Esophagus (tissue), 2 donors: ENCODE results near the gene VPS16. TPM values are rescaled to one million over a fixed set of nuclear protein-coding genes. Genes with fewer than 3 reads are reported as not detected.

Source experiments
- H3K27ac ChIP-seq, 2 donors: one replicate each; pipeline ENCODE4 v1.5.1; 2013; ENCODE audit warnings: low read depth in 2 of 2, mild to moderate bottlenecking in 2 of 2, inconsistent platforms in 1 of 2, low read length in 1 of 2, moderate library complexity in 1 of 2
- H3K27me3 ChIP-seq, 2 donors: one replicate each; pipeline ENCODE4 v1.6.1; 2013; ENCODE audit warnings: low read length in 2 of 2, control low read depth in 1 of 2, mild to moderate bottlenecking in 1 of 2; ENCODE audit not compliant: insufficient read depth in 2 of 2, control insufficient read depth in 1 of 2
- H3K36me3 ChIP-seq, 2 donors: one replicate each; pipeline ENCODE4 v1.6.1; 2013; ENCODE audit warnings: low read length in 1 of 2; ENCODE audit not compliant: control insufficient read depth in 2 of 2, insufficient read depth in 2 of 2
- H3K4me1 ChIP-seq, 2 donors: one replicate each; pipeline ENCODE4 v1.6.1; 2013; ENCODE audit warnings: low read length in 1 of 2; ENCODE audit not compliant: control insufficient read depth in 2 of 2, insufficient read depth in 2 of 2
- H3K4me3 ChIP-seq, 2 donors: one replicate each; pipeline ENCODE4 v1.5.1; 2013; ENCODE audit warnings: low read length in 2 of 2, mild to moderate bottlenecking in 2 of 2, low read depth in 1 of 2, moderate library complexity in 1 of 2
- H3K9me3 ChIP-seq, 2 donors: one replicate each; pipeline ENCODE4 v1.6.1; 2013; ENCODE audit warnings: mild to moderate bottlenecking in 2 of 2, low read depth in 1 of 2, low read length in 1 of 2, moderate library complexity in 1 of 2; ENCODE audit not compliant: control insufficient read depth in 2 of 2, insufficient read depth in 1 of 2
- WGBS, 2 donors: extraction: QIAGEN DNeasy Blood & Tissue Kit; methylation state at CpG; one replicate each; pipeline ENCODE4 v1.1.7; 2013; 5-methylcytosine and 5-hydroxymethylcytosine counted together
- polyA plus RNA-seq, 2 donors: library from polyadenylated mRNA; stranded (reverse); fragments of 200-250 nt; gene quantifications; one replicate each; pipeline ENCODE4 v1.2.3, GENCODE V29; 2013
- donor health status: healthy with polysubstance abuse.
- donor health status: Bipolar disorder and iron deficiency.

The VPS16 gene
- polyA plus RNA-seq, 2 donors: 28.6 to 35.8 TPM

GRCh38 chr20:2839732-2840137, 810 bp upstream of the VPS16 start:
- Histone ChIP-seq H3K9me3 (no peaks in the 10 kb centered on the region), H3K4me1 (peaks cover 0 to 5% of the 10 kb centered on the region in 2 donors), H3K27me3 (no peaks in the 10 kb centered on the region), H3K27ac (no peak overlapping the region), H3K36me3 (peaks cover 0 to 6% of the 10 kb centered on the region in 2 donors), H3K4me3 (peak overlapping the region; percentile 85 to 88)
- WGBS, 2 donors: 83 to 85% methylated on average over 21 of the region's 21 CpGs

GRCh38 chr20:2840967-2841531, 504 bp downstream of the VPS16 start:
- Histone ChIP-seq H3K36me3 (peaks cover 0 to 2% of the 10 kb centered on the region in 2 donors), H3K27ac (peak overlapping the region; percentile 89 to 92), H3K9me3 (no peaks in the 10 kb centered on the region), H3K4me1 (peaks cover 0 to 5% of the 10 kb centered on the region in 2 donors), H3K4me3 (peak overlapping the region; percentile 85 to 88), H3K27me3 (no peaks in the 10 kb centered on the region)
- 6 to 7% methylated on average over 33 of the region's 33 CpGs for WGBS, 2 donors

- 84 to 87% methylated on average over 2 of the region's 2 CpGs for WGBS, 2 donors
- Histone ChIP-seq H3K9me3 (no peaks in the 10 kb centered on the region), H3K4me3 (no peak overlapping the region), H3K36me3 (no peaks in the 10 kb centered on the region), H3K27ac (no peak overlapping the region), H3K27me3 (no peaks in the 10 kb centered on the region), H3K4me1 (no peaks in the 10 kb centered on the region)
Observed at GRCh38 chr20:2845607-2846006, 5.1 kb downstream of the VPS16 start.

- no peak overlapping the region for H3K4me3 ChIP-seq
- H3K9me3 ChIP-seq: no peaks in the 10 kb centered on the region
- no peaks in the 10 kb centered on the region for H3K27me3 ChIP-seq
- H3K4me1 ChIP-seq: peaks cover 0 to 2% of the 10 kb centered on the region in 2 donors
- no peak overlapping the region for H3K27ac ChIP-seq
- H3K36me3 ChIP-seq: no peaks in the 10 kb centered on the region
- WGBS, 2 donors: 86 to 88% methylated on average over 5 of the region's 5 CpGs
Observed at GRCh38 chr20:2846698-2847097, 6.2 kb downstream of the VPS16 start.

GRCh38 chr20:2847802-2848201, 7.3 kb downstream of the VPS16 start:
- H3K27me3 ChIP-seq: no peaks in the 10 kb centered on the region

GRCh38 chr20:2849529-2849928, 9.0 kb downstream of the VPS16 start:
- Histone ChIP-seq H3K4me3 (no peak overlapping the region), H3K27me3 (no peaks in the 10 kb centered on the region), H3K4me1 (peaks cover 2 to 3% of the 10 kb centered on the region in 2 donors), H3K9me3 (no peaks in the 10 kb centered on the region), H3K36me3 (no peaks in the 10 kb centered on the region), H3K27ac (no peak overlapping the region)
- 78 to 82% methylated on average over 4 of the region's 4 CpGs for WGBS, 2 donors

More at GRCh38 chr20:2847802-2848201, 7.3 kb downstream of the VPS16 start:
- H3K36me3 ChIP-seq: no peaks in the 10 kb centered on the region
- H3K27ac ChIP-seq: no peak overlapping the region
- H3K4me1 ChIP-seq: peaks cover 2 to 3% of the 10 kb centered on the region in 2 donors
- no peak overlapping the region for H3K4me3 ChIP-seq
- WGBS, 2 donors: 94 to 95% methylated on average over 4 of the region's 4 CpGs
- no peaks in the 10 kb centered on the region for H3K9me3 ChIP-seq

- no peak overlapping the region for H3K27ac ChIP-seq
- H3K27me3 ChIP-seq: no peaks in the 10 kb centered on the region
- no peaks in the 10 kb centered on the region for H3K9me3 ChIP-seq
- no peaks in the 10 kb centered on the region for H3K36me3 ChIP-seq
- 89 to 90% methylated on average over 10 of the region's 10 CpGs for WGBS, 2 donors
- H3K4me1 ChIP-seq: peaks cover 2 to 3% of the 10 kb centered on the region in 2 donors
- H3K4me3 ChIP-seq: no peak overlapping the region
Observed at GRCh38 chr20:2851086-2851485, 10.5 kb downstream of the VPS16 start.

GRCh38 chr20:2858591-2858990, 18.0 kb downstream of the VPS16 start:
- WGBS, 2 donors: 86 to 89% methylated on average over 2 of the region's 2 CpGs
- no peaks in the 10 kb centered on the region for H3K9me3 ChIP-seq
- H3K4me3 ChIP-seq: no peak overlapping the region
- H3K27ac ChIP-seq: no peak overlapping the region
- no peaks in the 10 kb centered on the region for H3K4me1 ChIP-seq
- peaks cover 5 to 26% of the 10 kb centered on the region in 2 donors for H3K36me3 ChIP-seq
- H3K27me3 ChIP-seq: no peaks in the 10 kb centered on the region

GRCh38 chr20:2859330-2860121, 19.0 kb downstream of the VPS16 start:
- Histone ChIP-seq H3K36me3 (peaks cover 5 to 34% of the 10 kb centered on the region in 2 donors), H3K4me3 (no peak overlapping the region), H3K9me3 (no peaks in the 10 kb centered on the region), H3K27me3 (no peaks in the 10 kb centered on the region), H3K4me1 (no peaks in the 10 kb centered on the region), H3K27ac (no peak overlapping the region)
- WGBS, 2 donors: 86 to 94% methylated on average over 4 of the region's 4 CpGs
